ENCODE data around the gene CPXM2. TPM values are rescaled to one million over a fixed set of nuclear protein-coding genes. Genes with fewer than 3 reads are reported as not detected.

Gene CPXM2
- total and polyA plus RNA-seq, 10 of the 15 experiments (the other 5 are each of a cell fraction or from before 2014, with no cell fraction given) = 0.08 to 1.1 (median 0.58) TPM

DNA sequence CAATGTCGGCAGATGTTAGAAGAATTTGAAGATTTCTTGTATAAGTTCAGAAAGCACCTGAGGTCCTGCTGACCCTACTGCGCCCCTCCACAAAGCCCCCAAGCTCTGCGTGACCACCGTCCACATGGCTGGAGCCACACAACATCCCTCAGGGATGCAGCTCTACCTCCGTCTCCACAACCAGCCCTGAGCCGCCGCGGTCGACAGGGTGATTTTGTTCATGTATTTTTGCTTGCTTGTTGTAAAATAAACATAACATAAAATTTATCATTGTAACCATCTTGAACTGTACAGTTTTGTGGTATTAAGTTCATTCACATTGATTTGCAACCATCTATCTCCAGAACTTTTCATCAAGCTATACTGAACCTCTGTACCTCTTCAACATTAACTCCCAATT is 50.5 kb downstream of the CPXM2 start:
- DNase-seq (ENCODE audit: low read depth, low spot score) (no peak), FAIRE-seq (no peak), ATAC-seq (no peak)
- SMC1A ChIA-PET (ENCODE audit: uncharacterized antibody, unreplicated experiment) = interaction anchor here (0.5 to 9.4 kb wide), 10 partner anchors 8 to 1270 kb away, joined by 3 to 158 read pairs (median 4); no protein-coding TSS in a partner anchor
- RAD21 ChIA-PET (ENCODE audit: unreplicated experiment) = interaction anchor here (0.7 to 3.8 kb wide), 7 partner anchors 8 to 122 kb away, joined by 3 to 27 read pairs (median 3); no protein-coding TSS in a partner anchor
- no peak overlapping the region for H3K9ac ChIP-seq (ENCODE audit: control insufficient read depth, insufficient read depth, low read length)
- CTCF ChIA-PET = no interaction called here
- no peak overlapping the region for H3K4me3 ChIP-seq
- POLR2A ChIA-PET = interaction anchor here (0.9 to 1.2 kb wide), 2 partner anchors 15 to 62 kb away, joined by 3 read pairs; no protein-coding TSS in a partner anchor
- peaks cover under 1% of the 10 kb centered on the region; the same call in 1 of the 2 replicates for H3K4me1 ChIP-seq (ENCODE audit: control insufficient read depth, insufficient read depth, low read length)
- in situ Hi-C loops (cut with MboI) (loop anchor here (5.0 to 10.0 kb wide), 2 partner anchors 384 to 449 kb away; no protein-coding TSS in a partner anchor), intact Hi-C loops (cut with micrococcal nuclease; ENCODE audit: unreplicated experiment) (no loop called here)
- no TSS peak for BruUV-seq (replicated peaks)
- H2AFZ ChIP-seq (ENCODE audit: control insufficient read depth, low read depth, low read length) = no peak overlapping the region
- TF ChIP-seq CBFB (IDR thresholded peaks at IDR 0.05; ENCODE audit: low read depth) (no peak), NR2C1 (IDR thresholded peaks at IDR 0.05) (no peak), FOXM1 (IDR thresholded peaks at IDR 0.05; ENCODE audit: low read depth, low read length) (no peak), SMAD5 (IDR thresholded peaks at IDR 0.05; ENCODE audit: low read depth) (no peak), MLLT1 (IDR thresholded peaks at IDR 0.05) (no peak; the same call in 1 of the 2 replicates), STAT1 (conservative IDR thresholded peaks at IDR 0.05) (no peak), RUNX3 (IDR thresholded peaks at IDR 0.05; ENCODE audit: low read length) (no peak)
- H3K9me3 ChIP-seq (replicated peaks; ENCODE audit: control insufficient read depth, insufficient read depth, low read length) = no peaks in the 10 kb centered on the region; the same call in 2 of the 3 replicates
- no peak overlapping the region for H3K4me2 ChIP-seq (ENCODE audit: control insufficient read depth, insufficient read depth)
- H3K79me2 ChIP-seq (ENCODE audit: control insufficient read depth, insufficient read depth, low read length) = no peaks in the 10 kb centered on the region
- no peak overlapping the region for H3K27ac ChIP-seq (ENCODE audit: control insufficient read depth, insufficient read depth)
- 61% methylated on average over 9 of the region's 9 CpGs for WGBS (ENCODE audit: insufficient coverage, insufficient replicate concordance, low lambda C conversion rate, missing lambda C conversion rate)
- H4K20me1 ChIP-seq (ENCODE audit: control insufficient read depth, insufficient read depth) = no peaks in the 10 kb centered on the region
- H3K27me3 ChIP-seq (replicated peaks in 1 of 2; ENCODE audit: control insufficient read depth in 2 of 2, insufficient read depth in 2 of 2, low read length in 1 of 2) = no peaks in the 10 kb centered on the region
- H3K36me3 ChIP-seq (ENCODE audit: control insufficient read depth in 2 of 2, insufficient read depth in 2 of 2, low read length in 1 of 2) = no peaks in the 10 kb centered on the region
